Vagina (tissue), 2 donors: ENCODE measurements around the gene GDPD4. TPM values are rescaled to one million over a fixed set of nuclear protein-coding genes. Genes with fewer than 3 reads are reported as not detected.

ENCODE experiments used
- DNase-seq, 2 donors: peaks; one replicate each; pipeline ENCODE4 v3.0.0-alpha.2; 2017; ENCODE audit errors: extremely low spot score in 2 of 2
- H3K27ac ChIP-seq: fragments of 200-600 bp; sonication (generic); one replicate; pipeline ENCODE4 v1.5.1; 2019
- H3K27me3 ChIP-seq: fragments of 200-600 bp; sonication (generic); one replicate; pipeline ENCODE4 v1.5.1; 2019
- H3K36me3 ChIP-seq, 2 donors: fragments of 200-600 bp; sonication (generic); one replicate each; pipeline ENCODE4 v1.5.1; 2017 to 2019
- H3K4me1 ChIP-seq: fragments of 200-600 bp; sonication (generic); one replicate; pipeline ENCODE4 v1.5.1; 2019
- H3K4me3 ChIP-seq, 2 donors: fragments of 200-600 bp; sonication (generic); 1 replicate in 1 of 2; 2 replicates in 1 of 2; pipeline ENCODE4 v1.5.1; 2016 to 2019
- H3K9me3 ChIP-seq: fragments of 200-600 bp; sonication (generic); one replicate; pipeline ENCODE4 v1.5.1; 2019
- POLR2A ChIP-seq, 2 donors: fragments of 450-650 bp; IDR thresholded peaks; one replicate each; pipeline ENCODE4 v1.6.1; 2017; ENCODE audit warnings: antibody characterized with exemption in 2 of 2, mild to moderate bottlenecking in 2 of 2, moderate library complexity in 2 of 2
- POLR2AphosphoS5 ChIP-seq, 2 donors: sonication (generic); formaldehyde crosslinking; IDR thresholded peaks; one replicate each; pipeline ENCODE4 v1.9.0; 2017; ENCODE audit warnings: antibody characterized with exemption in 2 of 2, mild to moderate bottlenecking in 2 of 2, low read depth in 1 of 2; ENCODE audit not compliant: insufficient read depth in 1 of 2
- intact Hi-C: fragments of 100-400 bp; cut with DNase I; formaldehyde crosslinking; loops from one replicate; pipeline ENCODE4 v1.15.1; 2023
- total RNA-seq: library from RNA; depleted of rRNA; stranded (reverse); fragments of >200 nt; gene quantifications from one replicate; pipeline ENCODE4 v1.2.3, GENCODE V29; 2016
- TF ChIP-seq, protein P1 (sequence below), 3 experiments: fragments of 450-650 bp in 2 of 3; fragments of 200-600 bp in 1 of 3; sonication (generic) in 1 of 3; IDR thresholded peaks; one replicate each; pipeline ENCODE4 v1.5.1; 2017 to 2019; ENCODE audit warnings: antibody characterized with exemption in 3 of 3, mild to moderate bottlenecking in 2 of 3, moderate library complexity in 2 of 3

The GDPD4 gene
- total RNA-seq, 1 donor from 2014 or later = not detected

DNA sequence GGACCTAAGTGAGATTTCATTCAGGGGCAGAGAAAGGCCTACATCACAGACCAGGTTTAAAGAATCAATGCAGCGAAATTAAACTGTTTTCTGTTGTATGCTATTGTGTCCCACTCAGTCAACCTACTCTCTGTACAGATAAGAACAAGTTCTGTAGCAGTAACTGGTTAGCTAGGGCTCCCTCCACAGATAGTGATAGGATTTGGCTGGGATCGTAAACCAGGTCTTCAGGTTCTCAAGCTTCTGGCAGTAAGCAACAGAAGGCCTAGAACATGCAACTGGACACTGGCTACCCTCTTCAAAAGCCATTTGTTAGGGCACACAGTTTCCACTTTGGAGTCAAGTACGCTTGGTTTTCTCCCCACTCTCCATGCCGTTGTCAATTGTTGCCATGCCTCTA is 69.2 kb downstream of the GDPD4 start:
- Histone ChIP-seq H3K36me3 (no peaks in the 10 kb centered on the region), H3K27me3 (no peaks in the 10 kb centered on the region), H3K4me1 (no peaks in the 10 kb centered on the region), H3K9me3 (no peaks in the 10 kb centered on the region), H3K4me3 (no peak overlapping the region), H3K27ac (no peak overlapping the region)
- intact Hi-C loops = no loop called here
- no peak for DNase-seq
- no peak for TF ChIP-seq POLR2AphosphoS5 (IDR thresholded peaks at IDR 0.05; ENCODE audit: insufficient read depth in 1 of 2, low read depth in 1 of 2)
- TF ChIP-seq POLR2A (IDR thresholded peaks at IDR 0.05) = no peak
- TF ChIP-seq, protein P1, sequence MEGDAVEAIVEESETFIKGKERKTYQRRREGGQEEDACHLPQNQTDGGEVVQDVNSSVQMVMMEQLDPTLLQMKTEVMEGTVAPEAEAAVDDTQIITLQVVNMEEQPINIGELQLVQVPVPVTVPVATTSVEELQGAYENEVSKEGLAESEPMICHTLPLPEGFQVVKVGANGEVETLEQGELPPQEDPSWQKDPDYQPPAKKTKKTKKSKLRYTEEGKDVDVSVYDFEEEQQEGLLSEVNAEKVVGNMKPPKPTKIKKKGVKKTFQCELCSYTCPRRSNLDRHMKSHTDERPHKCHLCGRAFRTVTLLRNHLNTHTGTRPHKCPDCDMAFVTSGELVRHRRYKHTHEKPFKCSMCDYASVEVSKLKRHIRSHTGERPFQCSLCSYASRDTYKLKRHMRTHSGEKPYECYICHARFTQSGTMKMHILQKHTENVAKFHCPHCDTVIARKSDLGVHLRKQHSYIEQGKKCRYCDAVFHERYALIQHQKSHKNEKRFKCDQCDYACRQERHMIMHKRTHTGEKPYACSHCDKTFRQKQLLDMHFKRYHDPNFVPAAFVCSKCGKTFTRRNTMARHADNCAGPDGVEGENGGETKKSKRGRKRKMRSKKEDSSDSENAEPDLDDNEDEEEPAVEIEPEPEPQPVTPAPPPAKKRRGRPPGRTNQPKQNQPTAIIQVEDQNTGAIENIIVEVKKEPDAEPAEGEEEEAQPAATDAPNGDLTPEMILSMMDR (IDR thresholded peaks at IDR 0.05) = no peak

DNA sequence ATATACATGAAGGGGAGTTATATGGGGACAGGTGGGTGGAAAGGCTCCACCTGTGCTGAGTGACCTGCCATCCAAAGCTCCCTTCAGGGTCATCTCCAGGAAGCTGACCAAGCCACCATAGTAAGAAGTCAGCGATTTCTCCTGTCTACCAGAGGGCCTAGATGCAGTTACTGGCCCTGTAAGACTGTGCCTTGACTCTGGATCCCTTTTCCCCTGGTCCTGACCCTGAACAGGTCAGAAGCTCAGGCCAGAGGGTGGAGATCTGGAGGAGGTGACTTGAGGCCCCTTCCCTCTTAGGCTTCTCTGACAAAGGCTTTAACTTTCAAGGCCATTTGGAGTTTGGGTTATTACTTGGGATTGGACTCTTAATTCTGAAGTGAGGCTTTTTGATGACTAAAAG is 69.7 kb downstream of the GDPD4 start:
- H3K27me3 ChIP-seq = no peaks in the 10 kb centered on the region
- H3K36me3 ChIP-seq = no peaks in the 10 kb centered on the region
- H3K4me3 ChIP-seq = no peak overlapping the region
- TF ChIP-seq POLR2AphosphoS5 (IDR thresholded peaks at IDR 0.05; ENCODE audit: insufficient read depth in 1 of 2, low read depth in 1 of 2) = no peak
- TF ChIP-seq, protein P1 (IDR thresholded peaks at IDR 0.05) = no peak
- no peak for TF ChIP-seq POLR2A (IDR thresholded peaks at IDR 0.05)
- DNase-seq = no peak
- no peaks in the 10 kb centered on the region for H3K9me3 ChIP-seq
- no peak overlapping the region for H3K27ac ChIP-seq
- intact Hi-C loops = no loop called here
- no peaks in the 10 kb centered on the region for H3K4me1 ChIP-seq

DNA sequence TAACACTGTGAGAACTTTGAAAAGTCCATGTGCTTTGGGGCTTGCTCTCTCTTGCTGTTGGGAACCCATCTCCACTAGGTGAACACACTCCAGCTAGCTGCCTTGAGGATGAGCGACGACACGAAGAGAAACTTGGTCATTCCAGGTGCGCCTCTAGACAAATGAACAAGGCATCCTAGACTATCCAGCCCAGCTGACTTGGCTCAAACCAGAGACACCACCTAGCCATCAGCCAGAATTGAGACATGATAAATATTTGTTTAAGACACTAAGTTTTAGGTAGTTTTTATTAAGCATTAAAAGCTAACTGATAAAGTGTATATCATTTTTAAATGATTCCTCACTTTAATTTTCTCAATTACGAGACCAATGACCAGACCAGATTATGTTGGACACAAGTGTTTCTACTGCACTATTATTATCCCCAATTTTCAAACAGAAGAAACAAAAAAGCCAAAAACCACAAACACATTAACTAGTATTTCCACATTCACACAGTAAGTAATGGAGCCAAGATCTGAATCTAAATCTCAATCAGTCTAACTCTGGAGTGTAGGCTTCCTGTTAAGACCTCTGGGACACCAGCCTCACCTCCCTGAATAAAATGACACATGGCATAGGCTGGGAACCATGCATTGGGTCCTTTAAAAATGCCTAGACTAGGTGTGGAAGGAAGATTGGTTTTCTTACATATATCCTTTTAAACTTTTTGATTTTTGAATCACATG is 70.4 kb downstream of the GDPD4 start:
- TF ChIP-seq POLR2AphosphoS5 (IDR thresholded peaks at IDR 0.05; ENCODE audit: insufficient read depth in 1 of 2, low read depth in 1 of 2) = no peak
- no peak for TF ChIP-seq POLR2A (IDR thresholded peaks at IDR 0.05)
- TF ChIP-seq, protein P1 (IDR thresholded peaks at IDR 0.05) = no peak
- Histone ChIP-seq H3K4me1 (no peaks in the 10 kb centered on the region), H3K27ac (no peak overlapping the region), H3K4me3 (no peak overlapping the region), H3K36me3 (no peaks in the 10 kb centered on the region), H3K27me3 (no peaks in the 10 kb centered on the region), H3K9me3 (no peaks in the 10 kb centered on the region)
- intact Hi-C loops = no loop called here
- DNase-seq = no peak

DNA sequence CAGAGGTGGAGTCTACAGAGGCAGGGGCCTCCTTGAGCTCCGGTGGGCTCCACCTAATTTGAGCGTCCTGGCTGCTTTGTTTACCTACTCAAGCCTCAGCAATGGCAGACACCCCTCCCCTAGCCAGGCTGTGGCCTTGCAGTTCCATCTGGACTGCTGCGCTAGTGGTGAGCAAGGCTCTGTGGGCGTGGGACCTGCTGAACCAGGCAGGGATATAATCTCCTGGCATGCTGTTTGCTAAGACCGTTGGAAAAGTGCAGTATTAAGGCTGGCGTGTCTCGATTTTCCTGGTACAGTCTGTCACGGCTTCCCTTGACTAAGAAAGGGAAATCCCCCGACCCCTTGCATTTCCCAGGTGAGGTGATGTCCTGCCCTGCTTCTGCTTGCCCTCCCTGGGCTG is 77.7 kb downstream of the GDPD4 start:
- peak in 1 of 2 donors; percentile 90 for DNase-seq
- Histone ChIP-seq H3K36me3 (no peaks in the 10 kb centered on the region), H3K4me3 (no peak overlapping the region), H3K9me3 (no peaks in the 10 kb centered on the region), H3K4me1 (no peaks in the 10 kb centered on the region), H3K27ac (no peak overlapping the region), H3K27me3 (no peaks in the 10 kb centered on the region)
- TF ChIP-seq, protein P1 (IDR thresholded peaks at IDR 0.05) = no peak
- TF ChIP-seq POLR2AphosphoS5 (IDR thresholded peaks at IDR 0.05; ENCODE audit: insufficient read depth in 1 of 2, low read depth in 1 of 2) = no peak
- TF ChIP-seq POLR2A (IDR thresholded peaks at IDR 0.05) = no peak
- intact Hi-C loops = no loop called here

DNA sequence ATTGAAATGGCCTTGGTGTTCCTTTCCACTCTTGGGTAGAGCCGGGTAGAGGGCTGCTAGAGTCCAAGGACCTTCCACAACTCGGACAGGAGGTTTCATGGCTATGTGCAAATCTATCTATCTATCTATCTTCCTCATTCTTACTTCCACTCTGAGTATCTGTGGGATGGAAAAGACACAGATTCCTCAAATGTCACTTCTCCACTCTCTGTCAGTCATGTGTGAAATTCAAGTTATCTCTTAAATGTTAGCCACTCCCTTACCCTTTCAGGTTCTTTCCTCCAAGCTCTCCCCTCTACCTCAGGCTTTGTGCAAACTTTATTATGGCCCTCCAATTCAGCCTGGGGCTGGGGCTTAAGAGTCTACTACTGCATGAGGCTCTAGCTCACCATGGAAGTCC is 84.3 kb downstream of the GDPD4 start:
- Histone ChIP-seq H3K4me3 (no peak overlapping the region), H3K9me3 (no peaks in the 10 kb centered on the region), H3K27ac (no peak overlapping the region), H3K4me1 (no peaks in the 10 kb centered on the region), H3K27me3 (no peaks in the 10 kb centered on the region), H3K36me3 (no peaks in the 10 kb centered on the region)
- TF ChIP-seq, protein P1 (IDR thresholded peaks at IDR 0.05) = no peak
- TF ChIP-seq POLR2A (IDR thresholded peaks at IDR 0.05) (no peak), POLR2AphosphoS5 (IDR thresholded peaks at IDR 0.05; ENCODE audit: insufficient read depth in 1 of 2, low read depth in 1 of 2) (no peak)
- intact Hi-C loops = no loop called here
- no peak for DNase-seq
